A673 (cell line): Measurements from ENCODE around the gene ARSB.

Source experiments
- CTCF ChIP-seq: fragments of 300-800, 200-600 bp; sonication (generic); conservative IDR thresholded peaks from 2 replicates; pipeline ENCODE4 v1.5.1; 2017; ENCODE audit warnings: low read depth, mild to moderate bottlenecking, antibody characterized with exemption, low read length, moderate library complexity, mixed read lengths
- EZH2 ChIP-seq: fragments of 200-600 bp; sonication (generic); IDR thresholded peaks from 2 replicates; pipeline ENCODE4 v1.6.1; 2017; ENCODE audit warnings: borderline replicate concordance, low read depth, mild to moderate bottlenecking, mixed read lengths, antibody characterized with exemption, low read length; ENCODE audit not compliant: poor library complexity, severe bottlenecking

GRCh38 chr5:78760770-78761169 is 224.3 kb downstream of the ARSB start:
- TF ChIP-seq EZH2 (no peak), CTCF (peak; percentile 48)
